SH-SY5Y (cell line): Measurements from ENCODE around the gene RAB3GAP2.

Source experiments
- GATA2 ChIP-seq: IDR thresholded peaks from 2 replicates; pipeline ENCODE4 v1.6.1; 2011; ENCODE audit warnings: mild to moderate bottlenecking, low read depth, low read length
- GATA3 ChIP-seq: IDR thresholded peaks from 2 replicates; pipeline ENCODE4 v1.6.1; 2011; ENCODE audit warnings: low read depth, mild to moderate bottlenecking, low read length, moderate library complexity

RAB3GAP2 gene

DNA sequence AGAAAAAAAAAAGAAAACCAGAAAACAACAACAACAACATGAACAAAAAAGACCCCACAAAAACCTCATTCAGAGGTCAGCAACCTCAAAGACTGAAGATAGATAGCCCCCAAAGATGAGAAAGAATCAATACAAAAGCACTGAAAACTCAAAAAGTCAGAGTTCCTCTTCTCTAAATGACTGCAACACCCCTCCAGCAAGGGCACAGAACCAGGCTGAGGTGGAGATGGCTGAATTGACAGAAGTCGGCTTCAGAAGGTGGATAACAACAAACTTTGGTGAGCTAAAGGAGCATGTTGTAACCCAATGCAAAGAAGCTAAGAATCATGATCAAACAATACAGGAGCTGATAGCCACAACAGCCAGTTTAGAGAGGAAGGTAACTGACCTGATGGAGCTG, 17.0 kb downstream of the RAB3GAP2 start:
- TF ChIP-seq GATA2 (no peak), GATA3 (no peak)

GRCh38 chr1:220251272-220251671, 21.0 kb downstream of the RAB3GAP2 start:
- TF ChIP-seq GATA2 (no peak), GATA3 (no peak)

DNA sequence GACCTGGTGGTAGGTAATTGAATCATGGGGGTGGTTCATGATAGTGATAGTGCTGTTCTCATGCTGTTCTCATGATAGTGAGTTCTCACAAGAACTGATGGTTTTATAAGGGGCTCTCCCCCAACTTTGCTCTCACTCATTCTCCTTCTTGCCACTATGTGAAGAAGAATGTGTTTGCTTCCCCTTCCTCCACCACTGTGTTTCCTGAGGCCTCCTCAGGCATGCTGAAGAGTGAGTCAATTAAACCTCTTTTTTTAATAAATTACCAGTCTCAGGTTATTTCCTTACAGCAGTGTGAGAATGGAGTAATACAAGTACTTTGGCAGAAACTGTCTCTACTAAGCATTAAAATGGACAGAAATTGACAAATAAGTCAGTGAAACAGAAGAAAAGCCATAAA, 21.6 kb downstream of the RAB3GAP2 start:
- TF ChIP-seq GATA3 = no peak

DNA sequence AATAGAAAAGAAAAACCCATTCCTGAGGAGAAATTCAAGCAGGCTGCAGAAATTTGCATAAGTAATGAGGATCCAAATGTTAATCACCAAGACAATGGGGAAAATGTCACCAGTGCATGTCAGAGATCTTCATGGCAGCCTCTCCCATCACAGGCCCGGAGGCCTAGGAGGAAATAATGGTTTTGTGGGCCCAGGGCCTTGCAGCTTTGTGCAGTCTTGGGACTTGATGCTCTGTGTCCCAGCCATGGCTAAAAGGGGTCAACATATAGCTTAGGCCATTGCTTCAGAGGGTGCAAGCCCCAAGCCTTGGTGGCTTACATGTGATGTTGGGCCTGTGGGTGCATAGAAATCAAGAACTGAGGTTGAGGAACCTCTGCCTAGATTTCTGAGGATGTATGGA, 22.7 kb downstream of the RAB3GAP2 start:
- TF ChIP-seq GATA3 = no peak
- TF ChIP-seq GATA2 = no peak

GRCh38 chr1:220243947-220244346, 28.3 kb downstream of the RAB3GAP2 start:
- no peak for TF ChIP-seq GATA2
- TF ChIP-seq GATA3 = no peak

DNA sequence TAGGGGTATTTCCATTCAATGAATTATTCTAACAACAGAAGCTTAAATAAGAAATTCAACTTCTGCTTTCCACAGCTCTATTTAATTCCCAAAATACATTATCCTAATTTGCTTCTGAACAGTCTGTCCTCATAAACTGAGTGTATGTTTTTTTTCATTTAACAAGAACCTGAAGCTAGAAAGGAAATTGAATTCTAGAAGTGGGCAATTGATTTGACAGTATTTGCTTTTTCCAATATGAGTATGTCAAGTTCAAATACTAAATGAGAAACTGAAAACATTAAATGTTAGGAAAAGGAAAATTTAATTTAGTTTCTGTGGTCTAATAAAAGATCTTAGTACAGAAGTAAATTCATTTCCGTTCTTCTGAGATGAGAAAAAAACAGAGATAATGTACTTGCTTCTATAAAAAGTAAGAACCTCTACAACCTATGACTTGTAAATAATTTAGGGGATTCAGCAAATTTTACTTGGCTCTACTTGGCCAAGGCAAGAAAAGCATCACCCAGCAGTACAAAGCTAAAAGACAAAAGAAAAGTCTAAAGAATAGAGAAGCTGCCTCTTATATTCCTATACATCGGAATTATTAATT, 31.1 kb downstream of the RAB3GAP2 start:
- TF ChIP-seq GATA3 (no peak), GATA2 (no peak)

DNA sequence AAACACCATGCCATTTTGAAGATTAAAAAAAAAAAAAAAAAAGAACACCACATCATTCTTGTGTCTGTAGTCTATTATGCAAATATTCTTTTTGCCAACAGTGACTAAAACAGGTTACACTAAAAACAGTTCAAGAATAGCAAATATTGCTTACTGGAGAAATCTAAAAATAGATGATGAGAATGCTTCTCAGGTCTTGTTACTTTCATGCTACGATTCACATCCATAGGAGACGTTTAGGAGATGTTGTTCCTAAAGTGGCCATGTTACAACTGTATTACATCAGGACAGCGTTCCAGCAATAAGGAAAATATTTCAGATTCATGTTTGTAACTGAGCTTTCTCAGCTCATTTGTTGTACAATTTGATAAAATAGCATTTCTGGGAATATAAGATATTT, 32.3 kb downstream of the RAB3GAP2 start:
- TF ChIP-seq GATA2 (no peak), GATA3 (no peak)

- no peak for TF ChIP-seq GATA3
Measured at GRCh38 chr1:220239213-220239612, 33.0 kb downstream of the RAB3GAP2 start.

DNA sequence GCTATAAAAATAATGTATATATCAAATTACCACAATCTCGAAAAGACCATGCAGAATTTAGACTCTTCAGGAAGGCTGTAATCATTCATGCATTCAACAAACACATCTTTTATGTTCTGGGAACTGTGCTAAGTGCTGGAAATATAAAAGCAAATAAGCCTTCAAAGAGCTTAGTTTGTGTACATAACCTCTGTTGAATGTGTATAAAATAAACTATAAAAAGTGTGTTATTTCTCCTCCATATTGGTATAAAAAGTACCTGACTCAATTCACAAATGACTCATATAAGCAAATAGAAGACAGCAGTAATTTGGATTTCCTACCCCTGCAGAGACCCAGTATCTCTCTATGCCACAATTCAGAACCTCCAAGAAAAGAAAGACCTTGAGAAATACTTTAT, 36.8 kb downstream of the RAB3GAP2 start:
- TF ChIP-seq GATA2 (no peak), GATA3 (no peak)

DNA sequence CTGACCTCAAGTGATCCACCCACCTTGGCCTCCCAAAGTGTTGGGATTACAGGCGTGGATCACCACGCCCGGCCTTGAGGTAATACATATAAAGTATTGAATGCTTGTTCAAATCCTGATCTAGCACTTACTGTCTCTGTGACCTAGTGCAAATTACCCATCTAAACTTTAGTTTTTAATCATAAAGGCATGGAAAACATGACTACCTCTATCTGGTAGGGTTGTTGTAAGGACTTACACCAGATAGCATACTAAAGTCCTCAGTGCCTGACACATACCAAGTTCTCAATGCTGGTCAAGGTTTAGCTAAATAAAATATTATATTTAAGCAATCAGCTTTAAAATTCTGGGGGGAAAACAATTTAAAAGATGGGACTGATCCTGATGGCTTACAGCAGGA, 38.3 kb downstream of the RAB3GAP2 start:
- TF ChIP-seq GATA3 = no peak
- no peak for TF ChIP-seq GATA2

- TF ChIP-seq GATA3 (no peak), GATA2 (no peak)
Measured at GRCh38 chr1:220229771-220230170, 42.5 kb downstream of the RAB3GAP2 start.

DNA sequence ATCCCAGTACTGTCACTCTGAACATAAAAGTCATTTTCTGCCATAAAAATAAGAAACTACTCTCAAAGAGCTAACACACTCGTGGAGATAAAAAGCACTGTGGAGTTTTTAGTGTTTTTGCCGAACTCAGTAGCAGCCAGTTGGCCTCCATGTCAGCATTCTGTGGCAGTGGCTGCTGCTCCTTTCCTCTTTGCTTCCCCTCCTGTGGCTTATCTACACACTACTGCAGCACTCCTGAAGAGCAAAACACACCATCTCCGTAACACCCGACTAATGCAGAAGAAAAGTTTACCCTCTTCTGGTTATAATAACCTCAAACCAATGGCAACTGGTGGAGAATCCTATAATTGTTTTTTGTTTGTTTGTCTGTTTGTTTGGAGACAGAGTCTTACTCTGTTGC, 44.9 kb downstream of the RAB3GAP2 start:
- TF ChIP-seq GATA2 = no peak
- TF ChIP-seq GATA3 = no peak

- TF ChIP-seq GATA2 (no peak), GATA3 (no peak)
Measured at GRCh38 chr1:220226752-220227151, 45.5 kb downstream of the RAB3GAP2 start.

- TF ChIP-seq GATA3 (no peak), GATA2 (no peak)
Measured at GRCh38 chr1:220225957-220226356, 46.3 kb downstream of the RAB3GAP2 start.

DNA sequence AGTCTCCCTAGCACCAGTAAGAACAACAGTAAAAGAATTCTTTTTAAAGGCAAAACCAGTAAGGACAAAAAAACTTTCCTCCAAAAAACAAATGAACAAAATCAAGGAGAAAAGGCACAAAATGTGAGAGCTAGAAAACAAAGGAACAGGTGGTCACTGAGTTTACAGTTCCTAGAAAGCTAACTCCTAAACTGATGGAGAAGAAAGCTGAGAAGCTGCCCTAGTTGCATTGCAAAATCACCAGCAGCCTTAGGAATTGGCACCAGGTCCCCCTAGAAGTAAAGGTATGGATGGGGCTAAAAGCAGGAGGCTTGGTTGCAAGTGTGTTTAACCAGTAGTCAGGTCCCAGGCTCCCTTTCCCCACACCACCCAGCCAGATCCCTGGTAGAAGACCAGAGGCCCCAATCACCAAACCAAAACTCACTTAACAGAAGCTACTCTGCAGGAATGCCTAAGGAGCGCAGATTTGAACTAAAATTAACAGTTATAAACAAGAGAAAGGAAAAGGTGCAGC, 47.6 kb downstream of the RAB3GAP2 start:
- no peak for TF ChIP-seq GATA3
- no peak for TF ChIP-seq GATA2

DNA sequence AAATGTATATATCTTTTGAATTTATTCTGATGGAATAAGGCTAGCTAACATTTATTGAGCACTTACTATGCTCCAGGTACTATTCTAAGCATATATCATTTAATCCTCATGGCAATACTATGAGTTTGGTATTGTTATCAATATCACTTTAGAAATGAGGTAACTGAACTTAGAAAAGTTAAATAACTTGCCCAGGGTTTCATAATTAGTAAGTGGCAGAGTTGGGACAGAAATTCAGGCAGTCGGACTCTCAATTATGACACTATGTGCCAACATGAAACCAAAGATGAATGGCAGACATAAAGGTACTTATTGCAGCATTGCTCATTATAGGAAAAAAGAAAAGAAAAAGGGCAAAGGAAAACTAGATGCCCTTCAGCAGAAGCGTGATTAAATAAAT, 48.2 kb downstream of the RAB3GAP2 start:
- TF ChIP-seq GATA2 (no peak), GATA3 (no peak)
